Rectal smooth muscle tissue (tissue), 1 donor: Measurements from ENCODE around the gene FCER1A.

ENCODE experiments used
- H3K27ac ChIP-seq: one replicate; pipeline ENCODE4 v1.7.0; 2013; ENCODE audit warnings: low read depth, low read length, inconsistent platforms
- H3K27me3 ChIP-seq: one replicate; pipeline ENCODE4 v1.7.0; 2013; ENCODE audit warnings: low read length; ENCODE audit not compliant: control insufficient read depth, insufficient read depth
- H3K36me3 ChIP-seq: one replicate; pipeline ENCODE4 v1.7.0; 2013; ENCODE audit warnings: low read length; ENCODE audit not compliant: control insufficient read depth, insufficient read depth
- H3K4me1 ChIP-seq: one replicate; pipeline ENCODE4 v1.7.0; 2013; ENCODE audit warnings: low read length; ENCODE audit not compliant: control insufficient read depth, insufficient read depth
- H3K4me3 ChIP-seq: one replicate; pipeline ENCODE4 v1.7.0; 2013; ENCODE audit warnings: low read length
- H3K9ac ChIP-seq: one replicate; pipeline ENCODE4 v1.7.0; 2013; ENCODE audit warnings: low read length

Gene FCER1A

GRCh38 chr1:159302095-159302494 lies at the start of gene FCER1A:
Gene FCER1A, plus strand, starts transcription at chr1:159302336. Its CDS starts 29 bp downstream, at chr1:159302365.
- H3K9ac ChIP-seq = no peak within 1 kb of the TSS
- no peaks in the 10 kb centered on the region for H3K27me3 ChIP-seq
- no peak within 1 kb of the TSS for H3K27ac ChIP-seq

GRCh38 chr1:159261311-159261710 lies 40.8 kb upstream of the FCER1A start:
- no peak overlapping the region for H3K27ac ChIP-seq
- no peak overlapping the region for H3K4me3 ChIP-seq
- no peaks in the 10 kb centered on the region for H3K4me1 ChIP-seq
- no peak overlapping the region for H3K9ac ChIP-seq
- H3K36me3 ChIP-seq = no peaks in the 10 kb centered on the region
- no peaks in the 10 kb centered on the region for H3K27me3 ChIP-seq

More at GRCh38 chr1:159302095-159302494, at the start of gene FCER1A:
- Histone ChIP-seq H3K36me3 (no peaks in the 10 kb centered on the region), H3K4me1 (no peaks in the 10 kb centered on the region), H3K4me3 (no peak within 1 kb of the TSS)

GRCh38 chr1:159261721-159262494 lies 40.2 kb upstream of the FCER1A start:
- H3K9ac ChIP-seq = no peak overlapping the region
- H3K4me3 ChIP-seq = no peak overlapping the region
- H3K27me3 ChIP-seq = no peaks in the 10 kb centered on the region
- no peak overlapping the region for H3K27ac ChIP-seq
- H3K36me3 ChIP-seq = no peaks in the 10 kb centered on the region
- no peaks in the 10 kb centered on the region for H3K4me1 ChIP-seq

GRCh38 chr1:159266832-159267231 lies 35.3 kb upstream of the FCER1A start:
- Histone ChIP-seq H3K36me3 (no peaks in the 10 kb centered on the region), H3K27me3 (no peaks in the 10 kb centered on the region), H3K4me3 (no peak overlapping the region), H3K27ac (no peak overlapping the region), H3K4me1 (no peaks in the 10 kb centered on the region), H3K9ac (no peak overlapping the region)

- H3K4me1 ChIP-seq = no peaks in the 10 kb centered on the region
- H3K9ac ChIP-seq = no peak overlapping the region
- H3K4me3 ChIP-seq = no peak overlapping the region
- H3K27ac ChIP-seq = no peak overlapping the region
- H3K36me3 ChIP-seq = no peaks in the 10 kb centered on the region
- no peaks in the 10 kb centered on the region for H3K27me3 ChIP-seq
These were observed 27.5 kb upstream of the FCER1A start for GRCh38 chr1:159274631-159275030.

GRCh38 chr1:159275891-159276290 lies 26.2 kb upstream of the FCER1A start:
- no peaks in the 10 kb centered on the region for H3K4me1 ChIP-seq
- no peak overlapping the region for H3K27ac ChIP-seq
- H3K4me3 ChIP-seq = no peak overlapping the region
- no peaks in the 10 kb centered on the region for H3K27me3 ChIP-seq
- H3K36me3 ChIP-seq = no peaks in the 10 kb centered on the region
- H3K9ac ChIP-seq = no peak overlapping the region

GRCh38 chr1:159279773-159280172 lies 22.4 kb upstream of the FCER1A start:
- Histone ChIP-seq H3K4me1 (no peaks in the 10 kb centered on the region), H3K36me3 (no peaks in the 10 kb centered on the region), H3K9ac (no peak overlapping the region), H3K27me3 (no peaks in the 10 kb centered on the region), H3K27ac (no peak overlapping the region), H3K4me3 (no peak overlapping the region)

GRCh38 chr1:159282118-159282517 lies 20.0 kb upstream of the FCER1A start:
- Histone ChIP-seq H3K4me3 (no peak overlapping the region), H3K36me3 (no peaks in the 10 kb centered on the region), H3K4me1 (no peaks in the 10 kb centered on the region), H3K27me3 (no peaks in the 10 kb centered on the region), H3K9ac (no peak overlapping the region), H3K27ac (no peak overlapping the region)

GRCh38 chr1:159289060-159289459 lies 13.1 kb upstream of the FCER1A start:
- Histone ChIP-seq H3K9ac (no peak overlapping the region), H3K4me3 (no peak overlapping the region), H3K36me3 (no peaks in the 10 kb centered on the region), H3K27ac (no peak overlapping the region), H3K27me3 (no peaks in the 10 kb centered on the region), H3K4me1 (no peaks in the 10 kb centered on the region)

GRCh38 chr1:159291424-159291823 lies 10.7 kb upstream of the FCER1A start:
- H3K9ac ChIP-seq = no peak overlapping the region
- H3K27ac ChIP-seq = no peak overlapping the region
- H3K4me1 ChIP-seq = no peaks in the 10 kb centered on the region
- H3K36me3 ChIP-seq = no peaks in the 10 kb centered on the region
- no peak overlapping the region for H3K4me3 ChIP-seq
- no peaks in the 10 kb centered on the region for H3K27me3 ChIP-seq

GRCh38 chr1:159296706-159297375 lies 5.3 kb upstream of the FCER1A start:
- Histone ChIP-seq H3K9ac (no peak overlapping the region), H3K4me3 (no peak overlapping the region), H3K4me1 (no peaks in the 10 kb centered on the region), H3K27ac (no peak overlapping the region), H3K27me3 (no peaks in the 10 kb centered on the region), H3K36me3 (no peaks in the 10 kb centered on the region)

GRCh38 chr1:159300146-159300545 lies 2.0 kb upstream of the FCER1A start:
- Histone ChIP-seq H3K4me1 (no peaks in the 10 kb centered on the region), H3K4me3 (no peak overlapping the region), H3K36me3 (no peaks in the 10 kb centered on the region), H3K27me3 (no peaks in the 10 kb centered on the region), H3K9ac (no peak overlapping the region), H3K27ac (no peak overlapping the region)
